ENCODE measurements around the gene SIX5. TPM values are rescaled to one million over a fixed set of nuclear protein-coding genes. Genes with fewer than 3 reads are reported as not detected.
"Not testable (repeated sequence)": the region's sequence is repeated elsewhere in the genome, so short reads cannot be mapped to it uniquely, and the experiment has no call there.

The SIX5 gene
- total RNA-seq, 1 donor from 2014 or later: 5.6 TPM

DNA sequence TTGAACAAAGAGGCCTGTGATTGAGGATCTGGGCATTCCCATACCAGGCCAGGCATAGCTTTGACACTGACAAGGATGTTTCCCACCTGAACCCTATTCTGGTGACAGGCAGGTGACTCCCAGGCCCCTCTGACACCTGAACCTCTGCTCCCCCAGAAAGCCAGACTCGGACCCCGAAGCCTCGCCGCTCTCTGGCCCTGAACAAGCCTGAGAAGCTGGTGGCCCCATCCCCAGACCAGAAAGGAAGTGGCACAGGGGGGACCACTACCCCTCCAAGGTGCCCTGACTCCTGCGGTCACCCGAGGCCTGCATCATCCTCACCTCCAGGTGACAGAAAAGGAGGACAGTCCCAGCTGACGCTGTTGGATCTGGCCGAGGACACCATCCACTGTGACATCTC lies 14.7 kb downstream of the SIX5 start:
- intact Hi-C loops (cut with micrococcal nuclease): no loop called here
- H3K4me1 Mint-ChIP-seq (ENCODE audit: low read depth): no peaks in the 10 kb centered on the region
- H3K27me3 Mint-ChIP-seq (ENCODE audit: insufficient read depth): peaks cover 1% of the 10 kb centered on the region
- DNase-seq (ENCODE audit: low spot score): no peak
- no peaks in the 10 kb centered on the region for H3K9me3 Mint-ChIP-seq
- no peak overlapping the region for H3K27ac Mint-ChIP-seq
- H3K36me3 Mint-ChIP-seq (ENCODE audit: low read depth): no peaks in the 10 kb centered on the region
- no peak overlapping the region for H3K4me3 Mint-ChIP-seq

DNA sequence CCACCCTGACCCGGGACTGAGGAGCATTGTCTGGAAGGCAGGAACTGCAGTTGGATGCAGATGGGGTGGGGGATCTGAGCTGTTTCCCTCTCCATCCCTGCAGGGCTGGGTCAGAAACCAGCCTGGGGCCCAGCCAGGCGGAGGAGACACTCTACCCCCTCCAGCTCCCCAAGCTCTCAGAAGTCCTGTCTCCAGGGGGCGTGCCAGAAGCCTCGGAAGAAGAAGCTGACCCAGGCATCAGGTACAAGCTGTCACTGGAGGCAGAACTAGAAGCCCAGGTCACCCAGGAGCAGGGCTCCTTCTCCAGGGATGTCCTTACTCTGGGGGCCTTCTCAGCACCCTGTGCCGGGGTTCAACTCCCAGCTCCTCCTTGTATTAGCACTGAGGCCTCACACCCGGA lies 15.5 kb downstream of the SIX5 start:
- H3K9me3 Mint-ChIP-seq: no peaks in the 10 kb centered on the region
- H3K4me1 Mint-ChIP-seq (ENCODE audit: low read depth): no peaks in the 10 kb centered on the region
- no peaks in the 10 kb centered on the region for H3K36me3 Mint-ChIP-seq (ENCODE audit: low read depth)
- H3K4me3 Mint-ChIP-seq: no peak overlapping the region
- H3K27ac Mint-ChIP-seq: no peak overlapping the region
- intact Hi-C loops (cut with micrococcal nuclease): no loop called here
- no peak for DNase-seq (ENCODE audit: low spot score)
- no peaks in the 10 kb centered on the region for H3K27me3 Mint-ChIP-seq (ENCODE audit: insufficient read depth)

DNA sequence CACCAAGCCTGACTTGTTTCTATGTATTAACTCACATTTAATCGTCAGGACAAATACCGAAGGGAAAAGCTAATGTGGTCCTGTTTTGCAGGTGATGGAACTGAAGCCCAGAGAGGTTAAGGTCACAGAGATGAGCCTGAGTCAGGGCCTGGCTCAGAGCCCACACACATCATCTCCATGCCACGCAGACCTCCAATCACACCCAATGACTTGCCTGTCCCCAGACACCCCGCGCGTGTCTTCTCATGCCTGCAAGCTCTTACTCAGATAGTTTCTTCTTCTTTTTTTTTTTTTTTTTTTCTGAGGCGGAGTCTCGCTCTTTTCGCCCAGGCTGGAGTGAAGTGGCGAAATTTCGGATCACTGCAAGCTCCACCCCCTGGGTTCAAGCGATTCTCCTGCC lies 16.4 kb downstream of the SIX5 start:
- no peak for DNase-seq (ENCODE audit: low spot score)
- H3K4me3 Mint-ChIP-seq: no peak overlapping the region
- H3K36me3 Mint-ChIP-seq (ENCODE audit: low read depth): no peaks in the 10 kb centered on the region
- H3K4me1 Mint-ChIP-seq (ENCODE audit: low read depth): no peaks in the 10 kb centered on the region
- no peak overlapping the region for H3K27ac Mint-ChIP-seq
- intact Hi-C loops (cut with micrococcal nuclease): no loop called here
- H3K27me3 Mint-ChIP-seq (ENCODE audit: insufficient read depth): no peaks in the 10 kb centered on the region
- H3K9me3 Mint-ChIP-seq: no peaks in the 10 kb centered on the region

DNA sequence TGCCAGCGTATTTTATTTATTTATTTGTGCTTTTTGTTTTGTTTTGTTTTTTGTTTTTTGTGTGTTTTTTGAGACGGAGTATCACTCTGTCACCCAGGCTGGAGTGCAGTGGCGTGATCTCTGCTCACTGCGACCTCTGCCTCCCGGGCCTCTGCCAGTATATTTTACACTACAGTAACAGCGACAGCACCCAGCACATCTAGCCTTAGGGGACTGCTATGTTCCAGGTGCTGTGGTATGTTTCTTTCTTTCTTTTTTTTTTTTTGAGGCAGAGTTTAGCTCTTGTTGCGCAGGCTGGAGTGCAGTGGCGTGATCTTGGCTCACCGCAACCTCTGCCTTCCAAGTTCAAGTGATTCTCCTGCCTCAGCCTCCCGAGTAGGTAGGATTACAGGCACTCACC lies 17.6 kb downstream of the SIX5 start:
- H3K4me1 Mint-ChIP-seq (ENCODE audit: low read depth); H3K4me3 Mint-ChIP-seq; H3K27ac Mint-ChIP-seq; H3K9me3 Mint-ChIP-seq; DNase-seq (ENCODE audit: low spot score); intact Hi-C loops (cut with micrococcal nuclease); H3K36me3 Mint-ChIP-seq (ENCODE audit: low read depth); H3K27me3 Mint-ChIP-seq (ENCODE audit: insufficient read depth): not testable (repeated sequence)

DNA sequence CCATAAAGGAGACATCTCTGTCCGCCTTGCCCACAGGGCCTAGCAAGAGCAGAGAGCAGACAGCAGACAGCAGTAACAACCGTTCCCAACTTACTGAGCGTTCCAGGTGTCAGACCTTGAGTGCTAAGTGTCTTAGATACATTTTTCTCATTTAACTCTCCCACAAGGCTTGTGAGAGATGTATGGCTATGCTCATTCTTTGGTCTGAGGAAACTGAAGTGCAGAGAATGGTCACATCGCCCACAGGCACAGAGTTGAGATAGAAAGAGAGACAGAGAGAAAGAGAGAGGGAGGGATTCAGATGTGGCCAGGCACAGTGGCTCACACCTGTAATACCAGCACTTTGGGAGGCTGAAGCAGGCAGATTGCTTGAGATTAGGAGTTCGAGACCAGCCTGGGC lies 21.5 kb downstream of the SIX5 start:
- no peaks in the 10 kb centered on the region for H3K9me3 Mint-ChIP-seq
- intact Hi-C loops (cut with micrococcal nuclease): no loop called here
- no peak overlapping the region for H3K27ac Mint-ChIP-seq
- no peak overlapping the region for H3K4me3 Mint-ChIP-seq
- H3K4me1 Mint-ChIP-seq (ENCODE audit: low read depth): no peaks in the 10 kb centered on the region
- DNase-seq (ENCODE audit: low spot score): no peak
- peaks cover 22% of the 10 kb centered on the region for H3K27me3 Mint-ChIP-seq (ENCODE audit: insufficient read depth)
- H3K36me3 Mint-ChIP-seq (ENCODE audit: low read depth): no peaks in the 10 kb centered on the region

DNA sequence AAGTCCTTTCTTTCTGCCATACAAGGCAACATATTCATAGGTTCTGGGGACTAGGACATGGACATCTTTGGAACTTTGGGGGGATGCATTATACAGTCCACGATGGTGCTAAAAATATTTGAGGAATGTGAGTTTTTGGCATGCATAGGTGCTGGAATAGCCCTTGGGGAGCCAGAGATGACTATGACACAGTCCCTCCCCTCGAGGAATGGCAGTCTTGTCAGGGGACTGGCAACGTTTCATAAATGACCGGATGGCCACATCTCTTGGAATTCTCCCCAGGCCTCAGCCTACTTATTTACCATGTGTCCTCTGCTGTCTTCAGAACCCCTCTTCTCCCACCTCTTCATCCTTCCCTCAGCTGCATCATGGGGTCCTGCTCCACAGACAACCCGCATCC lies 22.2 kb downstream of the SIX5 start:
- no peaks in the 10 kb centered on the region for H3K36me3 Mint-ChIP-seq (ENCODE audit: low read depth)
- no peak overlapping the region for H3K4me3 Mint-ChIP-seq
- H3K9me3 Mint-ChIP-seq: no peaks in the 10 kb centered on the region
- DNase-seq (ENCODE audit: low spot score): no peak
- H3K27ac Mint-ChIP-seq: no peak overlapping the region
- H3K4me1 Mint-ChIP-seq (ENCODE audit: low read depth): no peaks in the 10 kb centered on the region
- peaks cover 22% of the 10 kb centered on the region for H3K27me3 Mint-ChIP-seq (ENCODE audit: insufficient read depth)
- intact Hi-C loops (cut with micrococcal nuclease): no loop called here

DNA sequence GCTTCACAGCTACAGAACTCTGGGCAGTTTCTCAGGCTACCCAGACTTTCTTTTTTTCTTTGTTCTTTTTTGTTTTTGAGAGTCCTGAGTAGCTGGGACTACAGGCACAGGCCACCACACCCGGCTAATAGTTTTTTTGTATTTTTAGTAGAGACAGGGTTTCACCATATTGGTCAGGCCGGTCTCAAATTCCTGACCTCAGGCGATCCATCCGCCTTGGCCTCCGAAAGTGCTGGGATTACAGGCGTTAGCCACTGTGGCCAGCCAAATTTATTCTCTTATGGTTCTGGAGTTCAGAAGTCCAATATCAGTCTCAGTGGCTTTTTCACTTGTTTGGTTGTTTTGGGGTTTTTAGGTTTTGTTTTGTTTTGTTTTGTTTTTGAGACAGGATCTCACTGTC lies 23.4 kb downstream of the SIX5 start:
- Mint-ChIP-seq H3K4me3 (no peak overlapping the region), H3K4me1 (ENCODE audit: low read depth) (no peaks in the 10 kb centered on the region), H3K27ac (no peak overlapping the region), H3K36me3 (ENCODE audit: low read depth) (no peaks in the 10 kb centered on the region), H3K9me3 (no peaks in the 10 kb centered on the region), H3K27me3 (ENCODE audit: insufficient read depth) (peaks cover 22% of the 10 kb centered on the region)
- intact Hi-C loops (cut with micrococcal nuclease): no loop called here
- DNase-seq (ENCODE audit: low spot score): no peak

DNA sequence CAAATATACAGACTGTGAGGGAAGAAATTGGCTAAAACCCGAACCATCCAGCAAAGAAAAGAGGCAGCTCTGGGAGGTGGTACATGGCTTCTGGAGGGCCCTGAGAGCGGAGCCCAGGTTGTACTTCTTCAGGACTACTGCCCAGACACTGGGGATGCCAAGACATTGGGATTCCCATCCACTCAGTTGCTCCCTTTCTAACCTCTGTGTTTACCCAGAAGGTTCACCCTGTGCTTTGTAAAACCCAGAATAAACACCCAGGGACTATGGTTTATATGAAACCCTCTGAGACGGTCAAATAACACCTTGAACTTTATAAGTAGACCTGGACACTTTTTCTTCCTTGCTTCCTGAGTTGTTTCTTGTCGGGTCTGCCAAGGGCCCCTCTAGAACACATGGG lies 26.1 kb downstream of the SIX5 start:
- no peaks in the 10 kb centered on the region for H3K4me1 Mint-ChIP-seq (ENCODE audit: low read depth)
- intact Hi-C loops (cut with micrococcal nuclease): no loop called here

DNA sequence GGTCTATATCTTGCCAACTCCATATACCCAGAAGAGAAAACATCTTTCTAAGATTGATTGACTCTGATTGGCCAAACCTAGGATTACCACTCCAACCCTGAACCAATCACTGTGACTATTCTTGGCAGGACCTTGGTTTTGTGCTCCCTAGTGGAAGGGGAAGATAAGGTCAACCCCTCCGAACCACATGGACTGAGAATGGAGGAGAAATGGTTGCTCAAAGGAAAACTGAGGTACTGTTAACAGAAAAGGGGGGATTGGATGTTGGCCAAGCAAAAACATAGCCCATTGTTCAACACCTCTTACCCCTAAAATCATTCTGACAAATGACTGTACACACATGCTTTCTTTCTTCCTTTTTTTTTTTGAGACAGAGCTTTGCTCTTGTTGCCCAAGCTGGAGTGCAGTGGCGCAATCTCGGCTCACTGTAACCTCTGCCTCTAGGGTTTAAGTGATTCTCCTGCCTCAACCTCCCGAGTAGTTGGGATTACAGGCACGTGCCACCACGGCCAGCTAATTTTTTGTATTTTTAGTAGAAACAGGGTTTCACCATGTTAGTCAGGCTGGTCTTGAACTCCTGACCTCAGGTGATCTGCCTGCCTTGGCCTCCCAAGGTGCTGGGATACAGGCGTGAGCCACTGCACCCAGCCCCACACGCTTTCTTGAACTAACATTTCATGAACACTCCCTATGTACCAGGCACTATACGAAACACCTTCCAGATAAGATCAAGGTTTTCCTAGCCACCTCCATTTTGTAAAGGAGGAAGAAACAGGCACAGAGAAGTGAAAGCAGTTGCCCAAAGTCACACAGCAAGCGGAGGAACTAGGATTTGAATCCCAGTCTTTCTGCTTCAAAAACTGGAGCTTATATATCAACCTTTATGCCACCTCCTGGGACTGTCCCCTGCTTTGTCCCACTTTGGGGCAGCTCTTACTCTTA lies 29.3 kb downstream of the SIX5 start:
- no peak for DNase-seq (ENCODE audit: low spot score)
- H3K36me3 Mint-ChIP-seq (ENCODE audit: low read depth): no peaks in the 10 kb centered on the region
- intact Hi-C loops (cut with micrococcal nuclease): no loop called here

More for the DNA sequence above, 26.1 kb downstream of the SIX5 start:
- Mint-ChIP-seq H3K4me3 (no peak overlapping the region), H3K9me3 (no peaks in the 10 kb centered on the region), H3K27me3 (ENCODE audit: insufficient read depth) (peaks cover 26% of the 10 kb centered on the region), H3K27ac (no peak overlapping the region), H3K36me3 (ENCODE audit: low read depth) (no peaks in the 10 kb centered on the region)
- DNase-seq (ENCODE audit: low spot score): no peak

DNA sequence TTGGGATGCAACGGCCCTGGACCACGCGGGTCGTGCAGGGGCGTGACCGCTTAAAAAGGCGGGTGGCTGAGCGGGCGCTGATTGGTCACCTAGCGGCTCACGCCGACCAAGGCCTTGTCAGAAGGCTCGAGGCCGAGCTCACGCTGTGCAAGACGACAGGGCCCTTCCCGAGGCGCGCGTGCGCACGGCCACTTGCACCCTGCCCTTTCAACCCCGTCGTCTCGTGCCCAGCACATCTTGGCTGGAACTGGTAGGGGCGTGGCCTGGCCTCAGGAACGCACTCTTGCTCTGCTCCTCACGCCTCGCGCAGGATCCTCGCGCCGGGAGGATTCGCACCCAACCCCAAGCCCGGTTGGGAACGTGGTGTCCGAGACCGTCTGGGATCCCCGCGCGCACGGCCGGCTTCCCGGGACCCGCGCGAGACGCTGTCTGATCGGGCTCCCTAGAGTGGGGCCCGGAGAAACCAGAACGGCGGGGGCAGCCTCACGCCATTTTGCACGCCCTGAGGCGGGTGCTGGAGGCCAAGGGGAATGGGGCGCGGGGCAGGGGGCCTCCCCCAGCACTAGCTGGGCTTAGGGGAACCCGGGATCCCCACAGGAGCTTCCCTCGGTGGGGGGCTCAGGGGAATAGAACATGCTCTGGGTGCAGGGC lies 35.8 kb downstream of the SIX5 start, which contains the start of gene MEIOSIN:
MEIOSIN (plus strand) TSS at position 280 of the 651 bp plus-strand sequence. CDS start 1,938 bp downstream, outside the sequence.
- Mint-ChIP-seq H3K4me1 (ENCODE audit: low read depth) (peaks cover 17% of the 10 kb centered on the region), H3K4me3 (no peak within 1 kb of the TSS), H3K9me3 (no peaks in the 10 kb centered on the region), H3K27me3 (ENCODE audit: insufficient read depth) (peaks cover 2% of the 10 kb centered on the region), H3K27ac (no peak within 1 kb of the TSS), H3K36me3 (ENCODE audit: low read depth) (no peaks in the 10 kb centered on the region)
- no peak for DNase-seq (ENCODE audit: low spot score)
- intact Hi-C loops (cut with micrococcal nuclease): no loop called here

More for the DNA sequence above, 29.3 kb downstream of the SIX5 start:
- no peaks in the 10 kb centered on the region for H3K4me1 Mint-ChIP-seq (ENCODE audit: low read depth)
- H3K4me3 Mint-ChIP-seq: no peak overlapping the region
- no peak overlapping the region for H3K27ac Mint-ChIP-seq
- peaks cover 14% of the 10 kb centered on the region for H3K27me3 Mint-ChIP-seq (ENCODE audit: insufficient read depth)
- no peaks in the 10 kb centered on the region for H3K9me3 Mint-ChIP-seq

DNA sequence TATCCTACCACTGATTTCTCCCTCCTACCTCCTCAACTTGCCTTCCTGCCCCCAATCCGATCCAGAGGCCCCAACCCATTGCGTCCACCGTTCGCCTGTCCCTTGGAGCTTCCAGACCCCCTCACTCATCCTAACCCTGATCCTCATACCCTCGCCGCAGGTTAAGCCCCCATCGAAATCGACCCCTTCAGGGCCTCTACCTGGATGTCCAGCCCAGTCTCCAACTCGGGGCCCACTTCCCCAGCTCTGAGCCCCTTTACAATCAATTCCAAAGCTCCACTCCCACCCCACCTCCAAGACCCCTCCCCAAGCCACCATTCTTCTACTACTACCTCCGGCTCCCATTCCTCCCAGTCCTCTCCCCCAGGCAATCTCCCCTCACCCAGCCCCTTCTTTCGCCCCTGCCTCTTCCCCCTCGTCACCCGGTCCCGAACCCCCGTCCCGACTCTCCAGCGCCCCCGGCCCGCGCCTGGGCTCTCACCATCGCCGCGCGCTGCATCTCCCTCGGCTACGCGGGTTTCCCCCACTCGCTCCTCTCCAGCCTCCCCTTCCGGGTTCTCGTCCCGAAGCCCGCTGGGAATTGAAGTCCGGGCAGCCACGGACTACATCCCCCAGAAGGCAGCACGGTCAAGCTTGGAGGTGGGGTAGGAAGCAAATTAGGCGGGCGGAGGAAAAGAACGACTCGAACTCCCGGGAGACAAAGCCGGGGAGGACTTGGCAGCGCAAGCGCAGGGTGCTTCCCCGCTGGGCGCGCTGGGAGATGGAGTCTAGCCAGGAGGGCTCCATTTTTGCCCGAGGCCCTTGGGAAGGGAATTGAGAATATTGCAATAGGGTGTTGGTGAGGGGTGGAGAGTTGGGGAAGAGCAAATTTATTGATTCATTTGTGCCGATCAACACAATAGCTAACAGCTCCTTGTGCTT lies 38.4 kb downstream of the SIX5 start, which contains the start of gene FBXO46:
FBXO46 (minus strand) TSS at position 529 of the 921 bp plus-strand sequence. CDS start 17,401 bp downstream, outside the sequence.
- Mint-ChIP-seq H3K4me1 (ENCODE audit: low read depth) (peaks cover 26% of the 10 kb centered on the region), H3K27me3 (ENCODE audit: insufficient read depth) (peaks cover 2% of the 10 kb centered on the region), H3K27ac (peak within 1 kb of the TSS; percentile 85), H3K9me3 (no peaks in the 10 kb centered on the region), H3K36me3 (ENCODE audit: low read depth) (peaks cover 3% of the 10 kb centered on the region), H3K4me3 (peak within 1 kb of the TSS; percentile 99)
- peak; percentile 95 for DNase-seq (ENCODE audit: low spot score)
- intact Hi-C loops (cut with micrococcal nuclease): loop anchor here (1.0 to 2.0 kb wide), 7 partner anchors 13 to 360 kb away; partner anchors contain the start of genes DMWD, ERCC2, IRF2BP1 and QPCTL

DNA sequence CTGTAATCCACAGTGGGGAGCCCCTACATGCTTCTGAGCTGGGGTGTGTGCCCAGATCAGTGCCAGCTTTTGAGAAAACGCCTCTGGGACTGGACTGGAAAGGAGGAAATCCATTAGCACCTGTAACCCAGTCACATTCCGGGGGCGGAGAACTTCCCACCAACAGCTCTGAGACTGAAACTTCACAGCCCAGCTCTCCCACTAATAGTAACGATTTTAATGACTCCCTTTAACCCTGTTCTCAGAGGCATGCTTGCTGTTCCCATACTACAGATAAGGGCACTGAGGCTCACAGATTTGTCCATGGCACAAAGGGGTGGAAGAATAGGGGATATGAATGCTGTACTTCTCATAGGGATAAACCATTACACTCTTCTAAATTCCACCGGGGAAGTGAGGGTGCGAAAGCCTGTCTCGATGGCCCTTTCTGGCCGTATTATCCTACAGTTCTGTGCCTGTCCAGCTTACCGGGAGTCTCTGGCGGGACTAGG lies 39.2 kb downstream of the SIX5 start:
- Mint-ChIP-seq H3K4me1 (ENCODE audit: low read depth) (peaks cover 26% of the 10 kb centered on the region), H3K36me3 (ENCODE audit: low read depth) (peaks cover 3% of the 10 kb centered on the region), H3K9me3 (no peaks in the 10 kb centered on the region), H3K4me3 (peak overlapping the region; percentile 99), H3K27ac (peak overlapping the region; percentile 85), H3K27me3 (ENCODE audit: insufficient read depth) (peaks cover 2% of the 10 kb centered on the region)
- intact Hi-C loops (cut with micrococcal nuclease): loop anchor here (1.0 to 2.0 kb wide), 5 partner anchors 13 to 156 kb away; partner anchors contain the start of genes DMWD, IRF2BP1, QPCTL and SYMPK
- no peak for DNase-seq (ENCODE audit: low spot score)

Measured in activated T-helper 1 cell treated with anti-CD3 and anti-CD28 coated beads, Interleukin-12 subunit alpha, Interleukin-12 subunit beta, Interleukin-2, Interleukin-4 antibody, amounts not matched to agents 30 ng/mL and 10 ng/mL and 1 ng/mL, durations not matched to agents 14 hours and 24 hours and 36 hours (primary cell).